Keratinocyte (primary cell): ENCODE data around the gene ILKAP.

Experiments used
- EZH2 ChIP-seq: IDR thresholded peaks from one replicate; pipeline ENCODE4 v1.6.1; 2012; ENCODE audit warnings: inconsistent platforms, mild to moderate bottlenecking, low read length, moderate library complexity
- TF ChIP-seq, protein P1 (sequence below), 3 experiments: IDR thresholded peaks in 1 of 3; conservative IDR thresholded peaks in 1 of 3; optimal IDR thresholded peaks in 1 of 3; 2 replicates in 2 of 3; 3 replicates in 1 of 3; pipeline versions ENCODE3 to v1.5.1; 2011; ENCODE audit warnings: low read length in 3 of 3, mild to moderate bottlenecking in 3 of 3, moderate library complexity in 2 of 3, control low read depth in 1 of 3, inconsistent platforms in 1 of 3; ENCODE audit not compliant: insufficient read depth in 2 of 3; ENCODE audit errors: extremely low read depth in 1 of 3

DNA sequence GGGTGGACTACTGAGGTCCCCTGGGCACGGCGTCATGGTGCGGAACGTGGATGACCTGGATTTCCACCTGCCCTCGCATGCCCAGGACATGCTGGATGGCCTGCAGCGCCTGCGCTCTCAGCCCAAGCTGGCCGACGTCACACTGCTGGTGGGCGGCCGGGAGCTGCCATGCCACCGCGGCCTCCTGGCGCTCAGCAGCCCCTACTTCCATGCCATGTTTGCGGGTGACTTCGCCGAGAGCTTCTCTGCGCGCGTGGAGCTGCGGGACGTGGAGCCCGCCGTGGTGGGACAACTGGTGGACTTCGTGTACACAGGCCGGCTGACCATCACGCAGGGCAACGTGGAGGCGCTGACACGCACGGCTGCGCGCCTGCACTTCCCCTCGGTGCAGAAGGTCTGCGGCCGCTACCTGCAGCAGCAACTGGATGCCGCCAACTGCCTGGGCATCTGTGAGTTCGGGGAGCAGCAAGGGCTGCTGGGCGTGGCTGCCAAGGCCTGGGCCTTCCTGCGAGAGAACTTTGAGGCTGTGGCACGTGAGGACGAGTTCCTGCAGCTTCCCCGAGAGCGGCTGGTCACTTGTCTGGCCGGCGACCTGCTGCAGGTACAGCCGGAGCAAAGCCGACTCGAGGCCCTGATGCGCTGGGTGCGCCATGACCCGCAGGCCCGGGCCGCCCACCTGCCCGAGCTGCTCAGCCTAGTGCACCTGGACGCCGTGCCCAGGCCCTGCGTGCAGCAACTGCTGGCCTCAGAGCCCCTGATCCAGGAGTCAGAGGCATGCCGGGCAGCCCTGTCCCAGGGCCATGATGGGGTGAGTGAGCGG is 62.6 kb downstream of the ILKAP start:
- TF ChIP-seq, protein P1, sequence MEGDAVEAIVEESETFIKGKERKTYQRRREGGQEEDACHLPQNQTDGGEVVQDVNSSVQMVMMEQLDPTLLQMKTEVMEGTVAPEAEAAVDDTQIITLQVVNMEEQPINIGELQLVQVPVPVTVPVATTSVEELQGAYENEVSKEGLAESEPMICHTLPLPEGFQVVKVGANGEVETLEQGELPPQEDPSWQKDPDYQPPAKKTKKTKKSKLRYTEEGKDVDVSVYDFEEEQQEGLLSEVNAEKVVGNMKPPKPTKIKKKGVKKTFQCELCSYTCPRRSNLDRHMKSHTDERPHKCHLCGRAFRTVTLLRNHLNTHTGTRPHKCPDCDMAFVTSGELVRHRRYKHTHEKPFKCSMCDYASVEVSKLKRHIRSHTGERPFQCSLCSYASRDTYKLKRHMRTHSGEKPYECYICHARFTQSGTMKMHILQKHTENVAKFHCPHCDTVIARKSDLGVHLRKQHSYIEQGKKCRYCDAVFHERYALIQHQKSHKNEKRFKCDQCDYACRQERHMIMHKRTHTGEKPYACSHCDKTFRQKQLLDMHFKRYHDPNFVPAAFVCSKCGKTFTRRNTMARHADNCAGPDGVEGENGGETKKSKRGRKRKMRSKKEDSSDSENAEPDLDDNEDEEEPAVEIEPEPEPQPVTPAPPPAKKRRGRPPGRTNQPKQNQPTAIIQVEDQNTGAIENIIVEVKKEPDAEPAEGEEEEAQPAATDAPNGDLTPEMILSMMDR (optimal IDR thresholded peaks at IDR 0.05 in 1 of 3, IDR thresholded peaks at IDR 0.05 in 1 of 3, conservative IDR thresholded peaks at IDR 0.05 in 1 of 3; ENCODE audit: extremely low read depth in 1 of 3, insufficient read depth in 2 of 3, low read length in 3 of 3): no peak
- no peak for TF ChIP-seq EZH2
